ENCODE results near the gene CNTNAP2.

The CNTNAP2 gene

GRCh38 chr7:148253629-148254028, 2137.0 kb downstream of the CNTNAP2 start:
- no peak for DNase-seq

GRCh38 chr7:148255333-148255732, 2138.7 kb downstream of the CNTNAP2 start:
- no peak for DNase-seq

GRCh38 chr7:148256433-148256832, 2139.8 kb downstream of the CNTNAP2 start:
- DNase-seq, result no peak

- no peak for DNase-seq
Observed at GRCh38 chr7:148260599-148260998, 2144.0 kb downstream of the CNTNAP2 start.

- DNase-seq, result no peak
Observed at GRCh38 chr7:148261523-148261922, 2144.9 kb downstream of the CNTNAP2 start.

- DNase-seq, result no peak
Observed at GRCh38 chr7:148261996-148262688, 2145.5 kb downstream of the CNTNAP2 start.

- peak; percentile 13 for DNase-seq
Observed at GRCh38 chr7:148262721-148263229, 2146.2 kb downstream of the CNTNAP2 start.

- DNase-seq, result no peak
Observed at GRCh38 chr7:148264933-148265557, 2148.4 kb downstream of the CNTNAP2 start.

- DNase-seq, result no peak
Observed at GRCh38 chr7:148265896-148266295, 2149.3 kb downstream of the CNTNAP2 start.

GRCh38 chr7:148266795-148267194, 2150.2 kb downstream of the CNTNAP2 start:
- no peak for DNase-seq

GRCh38 chr7:148270576-148270975, 2154.0 kb downstream of the CNTNAP2 start:
- DNase-seq, result no peak

GRCh38 chr7:148274118-148274517, 2157.5 kb downstream of the CNTNAP2 start:
- no peak for DNase-seq

- DNase-seq, result no peak
Observed at GRCh38 chr7:148275359-148275890, 2158.8 kb downstream of the CNTNAP2 start.

- no peak for DNase-seq
Observed at GRCh38 chr7:148276314-148277041, 2159.9 kb downstream of the CNTNAP2 start.

GRCh38 chr7:148277042-148277660, 2160.6 kb downstream of the CNTNAP2 start:
- DNase-seq, result no peak

GRCh38 chr7:148286150-148286549, 2169.5 kb downstream of the CNTNAP2 start:
- DNase-seq, result no peak

- DNase-seq, result no peak
Observed at GRCh38 chr7:148287538-148287937, 2170.9 kb downstream of the CNTNAP2 start.

GRCh38 chr7:148288592-148289151, 2172.1 kb downstream of the CNTNAP2 start:
- no peak for DNase-seq

GRCh38 chr7:148289630-148290029, 2173.0 kb downstream of the CNTNAP2 start:
- no peak for DNase-seq

GRCh38 chr7:148290538-148290937, 2173.9 kb downstream of the CNTNAP2 start:
- no peak for DNase-seq

GRCh38 chr7:148291799-148292198, 2175.2 kb downstream of the CNTNAP2 start:
- DNase-seq, result no peak

- DNase-seq, result no peak
Observed at GRCh38 chr7:148296994-148297644, 2180.5 kb downstream of the CNTNAP2 start.
